ENCODE measurements around the gene FLOT2.
"Not testable (repeated sequence)": the region's sequence is repeated elsewhere in the genome, so short reads cannot be mapped to it uniquely, and the experiment has no call there.

FLOT2 gene

GRCh38 chr17:28916302-28916934, 18.9 kb upstream of the FLOT2 start:
- DNase-seq (ENCODE audit: low spot score), result peak; percentile 59

- no peak for DNase-seq (ENCODE audit: low spot score)
Observed at GRCh38 chr17:28912938-28913333, 15.4 kb upstream of the FLOT2 start.

GRCh38 chr17:28912281-28912937, 14.9 kb upstream of the FLOT2 start:
- no peak for DNase-seq (ENCODE audit: low spot score)

- no peak for DNase-seq (ENCODE audit: low spot score)
Observed at GRCh38 chr17:28911411-28912045, 14.0 kb upstream of the FLOT2 start.

- DNase-seq (ENCODE audit: low spot score), result no peak
Observed at GRCh38 chr17:28910534-28910933, 13.0 kb upstream of the FLOT2 start.

GRCh38 chr17:28908640-28909167, 11.2 kb upstream of the FLOT2 start:
- DNase-seq (ENCODE audit: low spot score), result no peak

GRCh38 chr17:28907709-28908475, 10.4 kb upstream of the FLOT2 start:
- DNase-seq (ENCODE audit: low spot score), result no peak

- DNase-seq (ENCODE audit: low spot score), result no peak
Observed at GRCh38 chr17:28906706-28907438, 9.3 kb upstream of the FLOT2 start.

GRCh38 chr17:28906276-28906675, 8.7 kb upstream of the FLOT2 start:
- no peak for DNase-seq (ENCODE audit: low spot score)

GRCh38 chr17:28904800-28905199, 7.3 kb upstream of the FLOT2 start:
- DNase-seq (ENCODE audit: low spot score), result no peak

GRCh38 chr17:28903546-28903841, 6.0 kb upstream of the FLOT2 start:
- DNase-seq (ENCODE audit: low spot score), result not testable (repeated sequence)

GRCh38 chr17:28902819-28903545, 5.4 kb upstream of the FLOT2 start, which contains the start of gene DHRS13:
DHRS13 (minus strand) TSS chr17:28903079; CDS start chr17:28902944, 135 bp downstream.
- peak; percentile 95 for DNase-seq (ENCODE audit: low spot score)

- DNase-seq (ENCODE audit: low spot score), result peak; percentile 41
Observed at GRCh38 chr17:28901866-28902818, 4.6 kb upstream of the FLOT2 start.

- no peak for DNase-seq (ENCODE audit: low spot score)
Observed at GRCh38 chr17:28900986-28901726, 3.6 kb upstream of the FLOT2 start.

- no peak for DNase-seq (ENCODE audit: low spot score)
Observed at GRCh38 chr17:28899212-28899815, 1.8 kb upstream of the FLOT2 start.

- no peak for DNase-seq (ENCODE audit: low spot score)
Observed at GRCh38 chr17:28898527-28898955, 1.0 kb upstream of the FLOT2 start.

- peak; percentile 42 for DNase-seq (ENCODE audit: low spot score)
Observed at GRCh38 chr17:28897769-28898526, 415 bp upstream of the FLOT2 start.

- DNase-seq (ENCODE audit: low spot score), result no peak
Observed at GRCh38 chr17:28896491-28896883, 1.0 kb downstream of the FLOT2 start.

Measured in CD4-positive, alpha-beta T cell treated with Interleukin-2 at 100 ng/mL for 4 hours (primary cell).